GM12878 (cell line): Measurements from ENCODE around the gene ZNF235. TPM values are rescaled to one million over a fixed set of nuclear protein-coding genes. Genes with fewer than 3 reads are reported as not detected.

Experiments used
- ATAC-seq: fragments of 200-7000 bp; cut with Tn5 transposase; 3 replicates; pipeline ENCODE4 v1.9.1; 2020; ENCODE audit warnings: mild to moderate bottlenecking, moderate library complexity
- BruUV-seq: library from RNA; stranded (reverse); fragments of 400-500 nt; replicated peaks from 2 replicates; lab custom pipeline; 2021; lab: Mats Ljungman, UMichigan
- CTCF ChIA-PET: fragments of 300-600 bp; sonication (Branson Sonifier 250); formaldehyde crosslinking; extraction: SDS; loops from one replicate; lab custom pipeline; 2021; ENCODE audit warnings: inconsistent platforms; lab: Yijun Ruan, JAX
- POLR2A ChIA-PET: fragments of 350-600 bp; formaldehyde crosslinking; extraction: SDS; loops from one replicate; lab custom pipeline; 2021; ENCODE audit warnings: inconsistent platforms; lab: Charles Lee
- RAD21 ChIA-PET: fragments of 300-600 bp; sonication (Branson Sonifier 250); formaldehyde crosslinking; loops from one replicate; lab custom pipeline; 2023; ENCODE audit warnings: antibody characterized with exemption; ENCODE audit not compliant: unreplicated experiment; lab: Charles Lee
- SMC1A ChIA-PET: fragments of 300-600 bp; sonication (Branson Sonifier 250); formaldehyde crosslinking; loops from one replicate; lab custom pipeline; 2023; ENCODE audit not compliant: unreplicated experiment, uncharacterized antibody; lab: Charles Lee
- DNase-seq: peaks from one replicate; pipeline ENCODE4 v3.0.0-alpha.2; 2011; ENCODE audit warnings: low read depth, low spot score
- FAIRE-seq: peaks from 3 replicates; lab custom pipeline; 2011; peaks lifted over from hg19 to GRCh38; lab: Jason Lieb, UNC
- H2AFZ ChIP-seq: 2 replicates; pipeline ENCODE4 v1.6.0; 2011; ENCODE audit warnings: low read depth, low read length, control low read depth; ENCODE audit not compliant: control insufficient read depth
- H3K27ac ChIP-seq: 2 replicates; pipeline ENCODE4 v1.5.1; 2011; ENCODE audit warnings: control low read depth; ENCODE audit not compliant: control insufficient read depth, insufficient read depth
- H3K27me3 ChIP-seq, 2 experiments: replicated peaks in 1 of 2; 2 replicates each; pipeline versions ENCODE4 v1.6.0 to v1.6.1; 2011; ENCODE audit warnings: low read length in 1 of 2; ENCODE audit not compliant: control insufficient read depth in 2 of 2, insufficient read depth in 2 of 2
- H3K36me3 ChIP-seq, 2 experiments: 2 replicates each; pipeline ENCODE4 v1.5.1; 2011; ENCODE audit warnings: low read length in 1 of 2; ENCODE audit not compliant: control insufficient read depth in 2 of 2, insufficient read depth in 2 of 2
- H3K4me1 ChIP-seq: 2 replicates; pipeline ENCODE4 v1.6.1; 2011; ENCODE audit warnings: mild to moderate bottlenecking, low read length, moderate library complexity, mixed read lengths; ENCODE audit not compliant: control insufficient read depth, insufficient read depth
- H3K4me2 ChIP-seq: 2 replicates; pipeline ENCODE4 v1.6.0; 2011; ENCODE audit warnings: control low read depth; ENCODE audit not compliant: control insufficient read depth, insufficient read depth
- H3K4me3 ChIP-seq: fragments of 200-600 bp; sonication (generic); 2 replicates; pipeline ENCODE4 v1.5.1; 2016
- H3K79me2 ChIP-seq: 2 replicates; pipeline ENCODE4 v1.6.0; 2011; ENCODE audit warnings: low read length; ENCODE audit not compliant: control insufficient read depth, insufficient read depth
- H3K9ac ChIP-seq: 2 replicates; pipeline ENCODE4 v1.8.0; 2011; ENCODE audit warnings: low read length, control low read depth, mixed read lengths; ENCODE audit not compliant: control insufficient read depth, insufficient read depth
- H3K9me3 ChIP-seq: replicated peaks from 3 replicates; pipeline ENCODE4 v1.5.1; 2011; ENCODE audit warnings: mild to moderate bottlenecking, low read length; ENCODE audit not compliant: control insufficient read depth, insufficient read depth
- H4K20me1 ChIP-seq: 2 replicates; pipeline ENCODE4 v1.6.0; 2011; ENCODE audit not compliant: control insufficient read depth, insufficient read depth
- ATF7 ChIP-seq: fragments of 450-650 bp; IDR thresholded peaks from 2 replicates; pipeline ENCODE4 v1.6.1; 2016; ENCODE audit warnings: low read depth, mild to moderate bottlenecking
- CTCF ChIP-seq, 3 experiments: IDR thresholded peaks in 2 of 3; conservative IDR thresholded peaks in 1 of 3; 2 replicates each; pipeline ENCODE4 v1.5.1; 2011; ENCODE audit warnings: low read depth in 3 of 3, low read length in 3 of 3, mild to moderate bottlenecking in 3 of 3, control low read depth in 2 of 3, moderate library complexity in 2 of 3, inconsistent platforms in 1 of 3, mixed read lengths in 1 of 3; ENCODE audit not compliant: control insufficient read depth in 2 of 3, insufficient read depth in 1 of 3; ENCODE audit errors: extremely low read depth in 1 of 3
- FOXK2 ChIP-seq: fragments of 450-650 bp; IDR thresholded peaks from 2 replicates; pipeline ENCODE4 v1.6.1; 2017; ENCODE audit warnings: mild to moderate bottlenecking, moderate library complexity
- MEF2B ChIP-seq: fragments of 450-650 bp; IDR thresholded peaks from 2 replicates; pipeline ENCODE4 v1.6.1; 2018; ENCODE audit warnings: mild to moderate bottlenecking, moderate library complexity; ENCODE audit not compliant: partially characterized antibody, poor library complexity, severe bottlenecking
- RUNX3 ChIP-seq: IDR thresholded peaks from 2 replicates; pipeline ENCODE4 v1.6.1; 2012; ENCODE audit warnings: low read length, inconsistent platforms
- TCF12 ChIP-seq: IDR thresholded peaks from 2 replicates; pipeline ENCODE4 v1.6.1; 2011; ENCODE audit warnings: low read depth, mild to moderate bottlenecking, low read length
- WGBS: methylation state at CpG from one replicate; pipeline ENCODE4 v1.1.6; 2016; ENCODE audit warnings: low lambda C conversion rate; ENCODE audit not compliant: insufficient replicate concordance, insufficient coverage; ENCODE audit errors: missing lambda C conversion rate; 5-methylcytosine and 5-hydroxymethylcytosine counted together
- in situ Hi-C: fragments of 300-500 bp; cut with MboI; formaldehyde crosslinking; loops from 9 replicates; pipeline ENCODE4 v1.14.3; 2018; ENCODE audit warnings: mixed read lengths
- intact Hi-C: fragments of 100-400 bp; cut with micrococcal nuclease; formaldehyde crosslinking; loops from one replicate; pipeline ENCODE4 v1.14.2; 2022; ENCODE audit not compliant: unreplicated experiment
- polyA plus RNA-seq, 11 experiments: library from polyadenylated mRNA; depleted of rRNA in 4 of 11; unstranded in 6 of 11; stranded (reverse) in 5 of 11; fragments of >200 nt; fragmentation: Nextera tagmentation in 4 of 11; fragmentation: Illumina TruSeq in 1 of 11; extraction: Ambion mirVana in 4 of 11; extraction: Trizol in 1 of 11; gene quantifications; 1 replicate in 1 of 11; 2 replicates in 10 of 11; pipeline versions ENCODE4 v1.2.1 to v1.2.3, GENCODE V29; 2011 to 2016; ENCODE audit warnings: inconsistent platforms in 2 of 11, missing spikeins in 2 of 11, low read depth in 1 of 11
- total RNA-seq, 4 experiments: library from RNA; depleted of rRNA in 3 of 4; stranded (reverse); fragments of >200 nt in 3 of 4; fragmentation: Illumina TruSeq in 1 of 4; extraction: Trizol in 1 of 4; gene quantifications; 2 replicates each; pipeline versions ENCODE4 v1.2.1 to v1.2.3, GENCODE V29; 2013 to 2021

Gene ZNF235
- total and polyA plus RNA-seq, 10 of the 15 experiments (the other 5 are each of a cell fraction or from before 2014, with no cell fraction given): 2.8 to 9.0 (median 4.8) TPM

- intact Hi-C loops: no loop called here
- BruUV-seq: no TSS peak
- 50% methylated on average over 4 of the region's 4 CpGs for WGBS
Measured at GRCh38 chr19:44345959-44346358, 41.1 kb upstream of the ZNF235 start.

More at GRCh38 chr19:44345959-44346358, 41.1 kb upstream of the ZNF235 start:
- FAIRE-seq (no peak), DNase-seq (no peak), ATAC-seq (no peak)
- no peaks in the 10 kb centered on the region for H4K20me1 ChIP-seq
- no peak overlapping the region for H2AFZ ChIP-seq
- no peak overlapping the region for H3K9ac ChIP-seq
- H3K9me3 ChIP-seq: no peaks in the 10 kb centered on the region; the same call in 2 of the 3 replicates
- H3K27ac ChIP-seq: no peak overlapping the region
- ChIA-PET RAD21 (no interaction called here), CTCF (interaction anchor here (0.9 kb wide), 1 partner anchor 177 kb away, joined by 4 read pairs; no protein-coding TSS in a partner anchor), POLR2A (no interaction called here), SMC1A (no interaction called here)
- no peak overlapping the region for H3K4me3 ChIP-seq
- in situ Hi-C loops: no loop called here
- no peaks in the 10 kb centered on the region for H3K4me1 ChIP-seq
- H3K27me3 ChIP-seq: no peaks in the 10 kb centered on the region
- TF ChIP-seq RUNX3 (no peak), FOXK2 (no peak), TCF12 (no peak), CTCF (IDR thresholded peaks at IDR 0.05 in 2 of 3, conservative IDR thresholded peaks at IDR 0.05 in 1 of 3; ENCODE audit: control insufficient read depth in 2 of 3, extremely low read depth in 1 of 3, insufficient read depth in 1 of 3, low read depth in 3 of 3, low read length in 3 of 3) (no peak), ATF7 (no peak), MEF2B (no peak)
- no peaks in the 10 kb centered on the region for H3K79me2 ChIP-seq
- H3K36me3 ChIP-seq: no peaks in the 10 kb centered on the region
- H3K4me2 ChIP-seq: no peak overlapping the region
